ENCODE measurements around the gene DNAH9.

Gene DNAH9

DNA sequence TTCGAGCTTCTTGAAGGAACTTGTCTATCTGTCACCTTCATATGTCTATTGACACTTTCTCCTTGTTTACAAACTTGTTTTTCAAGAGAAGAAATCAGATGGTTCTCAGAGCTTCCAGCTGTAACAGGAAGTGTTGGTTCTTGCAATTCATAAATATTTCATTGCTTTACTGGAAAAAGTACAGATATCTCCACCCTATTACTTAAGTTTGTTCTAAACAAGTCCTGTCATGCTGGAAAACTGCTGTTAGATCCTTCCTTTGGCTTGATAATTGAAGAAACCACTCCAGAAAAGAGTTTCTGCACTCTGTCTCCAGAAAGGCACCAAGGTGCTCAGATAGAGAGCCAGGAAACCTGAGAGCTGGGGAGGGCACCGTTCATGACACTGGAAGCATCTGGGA lies 181.6 kb downstream of the DNAH9 start:
- no peaks in the 10 kb centered on the region for H3K36me3 ChIP-seq (ENCODE audit: control insufficient read depth, low read depth, low read length)
- H3K4me3 ChIP-seq (ENCODE audit: low read length), result no peak overlapping the region
- no peaks in the 10 kb centered on the region for H3K4me1 ChIP-seq (ENCODE audit: control insufficient read depth, low read depth, low read length)
- no peak overlapping the region for H3K27ac ChIP-seq (ENCODE audit: low read length)
- no peaks in the 10 kb centered on the region for H3K27me3 ChIP-seq (ENCODE audit: control insufficient read depth, insufficient read depth, low read length)
- no peaks in the 10 kb centered on the region for H3K9me3 ChIP-seq (ENCODE audit: control insufficient read depth, low read depth, low read length)
- H3K9ac ChIP-seq (ENCODE audit: low read length), result no peak overlapping the region

DNA sequence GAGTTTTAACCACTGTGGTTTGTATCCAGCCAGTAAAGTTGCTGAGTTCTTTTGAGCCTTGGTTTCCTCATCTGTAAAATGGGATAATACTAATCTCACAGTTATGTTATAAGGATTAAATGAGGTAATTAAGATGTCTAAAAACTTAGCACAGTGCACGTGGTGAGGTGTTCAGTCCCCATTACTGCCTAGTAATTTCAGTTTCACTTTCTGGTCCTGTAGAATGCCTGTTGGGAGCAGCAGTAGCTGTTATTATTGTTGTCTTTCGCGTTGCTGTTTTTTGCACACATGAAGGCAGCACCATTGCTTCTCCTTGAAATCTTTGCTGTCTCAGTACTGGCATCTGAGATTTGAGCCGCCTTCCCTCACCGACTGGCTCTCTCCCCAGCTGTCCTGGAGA lies 182.4 kb downstream of the DNAH9 start:
- H3K9ac ChIP-seq (ENCODE audit: low read length), result no peak overlapping the region
- H3K27me3 ChIP-seq (ENCODE audit: control insufficient read depth, insufficient read depth, low read length), result no peaks in the 10 kb centered on the region
- H3K36me3 ChIP-seq (ENCODE audit: control insufficient read depth, low read depth, low read length), result no peaks in the 10 kb centered on the region
- no peak overlapping the region for H3K27ac ChIP-seq (ENCODE audit: low read length)
- no peak overlapping the region for H3K4me3 ChIP-seq (ENCODE audit: low read length)
- no peaks in the 10 kb centered on the region for H3K9me3 ChIP-seq (ENCODE audit: control insufficient read depth, low read depth, low read length)
- H3K4me1 ChIP-seq (ENCODE audit: control insufficient read depth, low read depth, low read length), result no peaks in the 10 kb centered on the region

DNA sequence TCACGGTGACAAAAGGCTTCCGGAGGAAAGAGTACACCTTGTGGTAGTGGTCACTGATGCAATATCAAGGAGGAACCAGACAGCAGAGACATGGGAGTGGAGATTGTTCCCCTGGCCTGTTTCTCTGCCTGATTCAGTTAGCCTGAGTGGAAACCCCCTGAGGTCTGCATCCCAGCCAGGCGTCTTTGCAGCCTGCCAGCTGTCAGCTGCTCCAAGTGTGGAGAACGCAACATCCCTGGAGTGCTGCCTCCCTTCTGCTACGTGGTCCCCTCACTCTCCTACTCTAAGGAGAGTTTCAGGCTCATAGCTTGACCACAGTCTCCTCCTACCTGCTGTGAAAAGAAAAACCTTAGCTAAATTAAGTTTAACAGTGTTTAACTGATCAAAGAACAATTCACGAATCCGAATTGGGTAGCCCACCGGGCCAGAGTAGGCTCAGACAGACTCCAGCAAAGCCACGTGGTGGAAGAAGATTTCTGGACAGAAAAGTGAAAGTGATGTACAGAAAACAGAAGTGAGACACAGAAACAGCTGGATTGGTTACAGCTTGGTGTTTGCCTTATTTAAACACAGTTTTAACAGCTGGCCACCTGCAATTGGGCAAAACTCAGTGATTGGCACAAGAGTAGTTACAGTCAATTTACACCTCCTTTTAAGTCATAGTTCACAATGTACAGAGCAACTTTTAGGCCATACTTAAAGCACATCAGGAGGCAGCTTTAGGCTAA lies 188.6 kb downstream of the DNAH9 start:
- Histone ChIP-seq H3K4me1 (ENCODE audit: control insufficient read depth, low read depth, low read length) (no peaks in the 10 kb centered on the region), H3K9ac (ENCODE audit: low read length) (no peak overlapping the region), H3K27ac (ENCODE audit: low read length) (no peak overlapping the region), H3K27me3 (ENCODE audit: control insufficient read depth, insufficient read depth, low read length) (no peaks in the 10 kb centered on the region), H3K4me3 (ENCODE audit: low read length) (no peak overlapping the region), H3K36me3 (ENCODE audit: control insufficient read depth, low read depth, low read length) (no peaks in the 10 kb centered on the region), H3K9me3 (ENCODE audit: control insufficient read depth, low read depth, low read length) (no peaks in the 10 kb centered on the region)

DNA sequence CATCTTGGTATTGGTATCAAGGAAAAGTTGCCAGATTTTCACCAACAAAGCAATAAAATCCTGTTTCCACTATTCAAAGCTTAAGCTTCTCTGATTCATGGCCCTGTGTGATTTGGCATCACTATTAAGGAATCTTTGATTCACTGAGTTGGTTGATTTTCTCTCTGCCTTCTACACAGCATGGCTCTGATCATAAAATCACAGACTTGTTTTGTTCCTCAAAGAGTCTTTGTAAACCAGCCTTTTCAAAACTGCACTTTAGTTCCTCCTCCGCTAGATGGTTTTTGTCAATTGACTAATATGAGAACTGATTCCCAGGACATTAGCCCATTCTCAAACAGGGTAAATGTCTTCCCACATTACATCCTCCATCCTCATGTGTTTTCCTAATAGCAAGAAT lies 197.6 kb downstream of the DNAH9 start:
- H3K4me3 ChIP-seq (ENCODE audit: low read length), result no peak overlapping the region
- H3K9me3 ChIP-seq (ENCODE audit: control insufficient read depth, low read depth, low read length), result no peaks in the 10 kb centered on the region
- no peaks in the 10 kb centered on the region for H3K27me3 ChIP-seq (ENCODE audit: control insufficient read depth, insufficient read depth, low read length)
- H3K4me1 ChIP-seq (ENCODE audit: control insufficient read depth, low read depth, low read length), result no peaks in the 10 kb centered on the region
- H3K27ac ChIP-seq (ENCODE audit: low read length), result no peak overlapping the region
- no peaks in the 10 kb centered on the region for H3K36me3 ChIP-seq (ENCODE audit: control insufficient read depth, low read depth, low read length)
- H3K9ac ChIP-seq (ENCODE audit: low read length), result no peak overlapping the region

DNA sequence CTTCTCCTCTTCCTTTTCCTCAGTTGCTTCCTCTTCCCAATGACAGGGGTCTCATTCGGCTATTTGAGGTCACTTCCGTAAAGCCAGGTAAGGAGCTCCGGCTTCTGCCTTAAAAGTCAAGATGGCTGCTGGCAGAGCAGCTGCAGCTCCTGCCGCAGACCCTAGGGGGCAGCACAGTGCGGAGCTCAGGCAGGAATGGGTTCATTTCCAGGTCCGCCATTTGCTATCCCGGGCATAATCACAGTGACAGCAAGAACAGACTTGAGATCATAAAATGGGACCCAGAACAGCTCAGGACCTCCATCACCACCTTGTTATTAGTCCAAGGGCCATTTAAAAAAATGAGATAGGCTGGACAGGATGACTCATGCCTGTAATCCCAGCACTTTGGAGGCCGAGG lies 199.5 kb downstream of the DNAH9 start:
- Histone ChIP-seq H3K4me3 (ENCODE audit: low read length) (no peak overlapping the region), H3K9ac (ENCODE audit: low read length) (no peak overlapping the region), H3K4me1 (ENCODE audit: control insufficient read depth, low read depth, low read length) (no peaks in the 10 kb centered on the region), H3K9me3 (ENCODE audit: control insufficient read depth, low read depth, low read length) (no peaks in the 10 kb centered on the region), H3K36me3 (ENCODE audit: control insufficient read depth, low read depth, low read length) (no peaks in the 10 kb centered on the region), H3K27me3 (ENCODE audit: control insufficient read depth, insufficient read depth, low read length) (no peaks in the 10 kb centered on the region), H3K27ac (ENCODE audit: low read length) (no peak overlapping the region)

DNA sequence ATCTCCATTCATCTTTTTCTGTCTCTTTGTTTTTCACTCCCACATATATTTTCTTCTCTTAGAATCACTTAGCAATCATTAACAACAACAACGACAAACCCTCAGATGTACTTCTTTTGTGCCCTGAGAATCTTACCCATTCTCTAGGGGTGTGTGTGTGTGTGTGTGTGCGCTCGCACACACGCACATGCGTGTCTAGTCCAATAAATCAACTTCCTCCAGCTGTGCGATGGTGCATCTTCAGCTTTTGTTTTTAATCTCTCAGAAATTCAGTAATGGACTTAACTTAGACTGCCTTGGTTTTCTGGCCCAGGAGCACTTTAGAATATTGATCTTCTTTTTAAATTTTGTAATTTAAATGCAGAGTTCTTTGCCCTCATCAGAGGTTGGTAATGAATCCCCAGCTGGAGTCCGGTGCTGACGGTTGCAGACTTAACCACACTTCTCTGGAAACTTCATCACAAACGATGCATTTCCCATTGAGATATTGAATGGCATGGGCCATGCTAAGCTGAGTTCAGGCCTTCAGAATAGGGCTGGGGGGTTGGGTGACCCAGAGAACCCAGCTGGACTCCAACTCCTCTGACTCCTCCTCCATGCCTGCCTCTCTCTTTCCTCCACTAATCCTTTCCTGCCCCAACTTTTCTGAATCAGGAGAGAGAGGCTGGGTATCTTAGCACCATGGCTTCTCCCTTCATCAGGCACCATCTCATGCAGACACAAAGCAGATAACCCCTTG lies 205.1 kb downstream of the DNAH9 start:
- Histone ChIP-seq H3K9ac (ENCODE audit: low read length) (no peak overlapping the region), H3K27ac (ENCODE audit: low read length) (no peak overlapping the region), H3K9me3 (ENCODE audit: control insufficient read depth, low read depth, low read length) (no peaks in the 10 kb centered on the region), H3K36me3 (ENCODE audit: control insufficient read depth, low read depth, low read length) (no peaks in the 10 kb centered on the region), H3K27me3 (ENCODE audit: control insufficient read depth, insufficient read depth, low read length) (no peaks in the 10 kb centered on the region), H3K4me1 (ENCODE audit: control insufficient read depth, low read depth, low read length) (peaks cover 9% of the 10 kb centered on the region), H3K4me3 (ENCODE audit: low read length) (no peak overlapping the region)

DNA sequence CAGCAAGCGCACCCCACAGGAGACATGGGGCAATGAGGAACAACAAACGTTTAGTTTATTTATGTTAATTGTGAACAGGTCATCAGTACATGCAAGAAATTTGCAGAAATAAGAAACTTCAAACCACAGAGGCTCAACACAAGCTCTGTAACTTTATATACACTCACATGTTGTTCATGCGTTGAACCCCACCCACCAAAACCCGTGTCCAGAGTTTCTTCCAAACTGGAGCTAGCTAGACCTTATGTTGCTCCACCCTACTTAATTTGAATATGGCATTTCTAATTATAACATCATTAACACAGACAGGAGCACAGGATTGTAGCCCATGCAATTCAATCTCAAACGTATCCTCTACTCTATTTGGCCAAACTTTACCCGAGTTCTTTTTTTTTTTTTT lies 206.9 kb downstream of the DNAH9 start:
- Histone ChIP-seq H3K4me1 (ENCODE audit: control insufficient read depth, low read depth, low read length) (peaks cover 9% of the 10 kb centered on the region), H3K27ac (ENCODE audit: low read length) (no peak overlapping the region), H3K4me3 (ENCODE audit: low read length) (no peak overlapping the region), H3K9me3 (ENCODE audit: control insufficient read depth, low read depth, low read length) (no peaks in the 10 kb centered on the region), H3K36me3 (ENCODE audit: control insufficient read depth, low read depth, low read length) (no peaks in the 10 kb centered on the region), H3K27me3 (ENCODE audit: control insufficient read depth, insufficient read depth, low read length) (no peaks in the 10 kb centered on the region), H3K9ac (ENCODE audit: low read length) (no peak overlapping the region)

DNA sequence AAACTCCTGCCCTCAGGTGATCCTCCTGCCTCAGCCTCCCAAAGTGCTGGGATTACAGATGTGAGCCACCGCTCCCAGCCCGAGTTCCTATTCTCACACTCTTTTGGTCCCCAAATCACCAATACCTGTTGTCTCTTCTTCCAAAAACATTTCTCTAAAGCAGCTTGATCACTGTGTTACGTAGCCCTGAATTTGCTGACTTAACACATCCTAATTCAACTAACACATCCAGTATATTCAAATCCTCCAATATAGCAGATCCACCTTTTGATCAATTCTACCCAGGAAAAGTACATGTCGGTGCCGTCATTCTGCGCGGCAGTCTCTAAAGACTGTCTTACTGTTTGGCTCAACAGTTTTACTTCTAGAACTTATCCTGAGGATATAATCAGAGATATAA lies 207.7 kb downstream of the DNAH9 start:
- H3K9me3 ChIP-seq (ENCODE audit: control insufficient read depth, low read depth, low read length), result no peaks in the 10 kb centered on the region
- no peaks in the 10 kb centered on the region for H3K36me3 ChIP-seq (ENCODE audit: control insufficient read depth, low read depth, low read length)
- H3K4me3 ChIP-seq (ENCODE audit: low read length), result no peak overlapping the region
- no peaks in the 10 kb centered on the region for H3K27me3 ChIP-seq (ENCODE audit: control insufficient read depth, insufficient read depth, low read length)
- peaks cover 9% of the 10 kb centered on the region for H3K4me1 ChIP-seq (ENCODE audit: control insufficient read depth, low read depth, low read length)
- H3K9ac ChIP-seq (ENCODE audit: low read length), result no peak overlapping the region
- H3K27ac ChIP-seq (ENCODE audit: low read length), result no peak overlapping the region

DNA sequence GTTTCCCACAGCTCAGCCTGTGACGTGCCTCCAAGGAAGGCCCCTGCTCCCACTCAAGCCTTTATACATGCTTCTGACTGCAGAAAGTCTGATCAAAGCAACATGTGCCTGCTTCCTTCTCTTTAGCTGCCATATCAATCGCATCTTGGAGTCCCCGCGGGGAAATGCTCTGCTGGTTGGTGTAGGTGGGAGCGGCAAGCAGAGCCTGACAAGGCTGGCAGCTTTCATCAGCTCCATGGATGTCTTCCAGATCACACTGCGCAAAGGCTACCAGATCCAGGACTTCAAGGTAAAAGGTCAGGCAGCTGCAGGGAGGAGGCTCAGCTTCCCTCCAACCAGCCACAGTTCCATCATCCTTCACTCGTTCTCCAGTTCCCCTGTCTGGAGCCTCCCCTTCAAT lies 209.3 kb downstream of the DNAH9 start:
- no peak overlapping the region for H3K9ac ChIP-seq (ENCODE audit: low read length)
- peaks cover 9% of the 10 kb centered on the region for H3K4me1 ChIP-seq (ENCODE audit: control insufficient read depth, low read depth, low read length)
- no peak overlapping the region for H3K27ac ChIP-seq (ENCODE audit: low read length)
- H3K4me3 ChIP-seq (ENCODE audit: low read length), result no peak overlapping the region
- no peaks in the 10 kb centered on the region for H3K36me3 ChIP-seq (ENCODE audit: control insufficient read depth, low read depth, low read length)
- H3K27me3 ChIP-seq (ENCODE audit: control insufficient read depth, insufficient read depth, low read length), result no peaks in the 10 kb centered on the region
- H3K9me3 ChIP-seq (ENCODE audit: control insufficient read depth, low read depth, low read length), result no peaks in the 10 kb centered on the region

DNA sequence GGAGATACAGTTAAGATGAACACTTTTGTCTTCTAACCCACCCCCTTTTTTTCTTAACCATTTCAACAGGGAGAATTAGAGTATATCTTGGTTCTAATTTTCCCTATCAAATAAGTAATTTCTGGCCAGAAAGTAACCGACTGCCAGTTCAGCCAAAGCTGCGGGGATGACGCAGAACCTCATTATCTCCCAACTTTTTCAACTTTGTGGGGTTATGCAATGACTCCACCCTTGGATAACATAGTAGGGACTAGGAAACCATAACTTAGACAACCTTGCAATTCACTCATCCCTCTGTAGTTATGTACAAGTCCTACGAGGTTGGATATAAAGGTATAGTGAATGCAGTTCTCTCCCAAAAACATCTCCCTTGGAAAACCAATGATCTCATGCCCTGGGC lies 215.0 kb downstream of the DNAH9 start:
- Histone ChIP-seq H3K36me3 (ENCODE audit: control insufficient read depth, low read depth, low read length) (no peaks in the 10 kb centered on the region), H3K4me3 (ENCODE audit: low read length) (no peak overlapping the region), H3K27me3 (ENCODE audit: control insufficient read depth, insufficient read depth, low read length) (no peaks in the 10 kb centered on the region), H3K9me3 (ENCODE audit: control insufficient read depth, low read depth, low read length) (no peaks in the 10 kb centered on the region), H3K4me1 (ENCODE audit: control insufficient read depth, low read depth, low read length) (no peaks in the 10 kb centered on the region), H3K27ac (ENCODE audit: low read length) (no peak overlapping the region), H3K9ac (ENCODE audit: low read length) (no peak overlapping the region)

DNA sequence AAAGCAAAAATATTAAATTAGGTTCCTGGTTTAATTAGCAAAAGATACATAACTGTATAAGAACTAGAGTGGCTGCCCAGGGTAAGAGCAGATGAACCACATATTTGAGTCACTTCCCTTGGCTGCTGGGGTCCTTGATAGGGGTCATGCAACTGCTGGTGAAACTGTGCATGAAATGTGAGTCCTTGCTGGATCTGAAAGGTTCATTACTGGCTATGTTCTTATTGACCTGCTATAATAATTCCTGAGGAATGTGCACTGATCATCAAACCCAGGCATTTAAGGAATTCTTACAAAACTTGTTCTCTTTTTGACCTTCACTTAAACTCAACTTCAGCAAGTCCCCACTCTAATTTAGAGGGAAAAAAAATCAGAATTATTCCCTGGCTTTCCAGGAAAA lies 215.6 kb downstream of the DNAH9 start:
- Histone ChIP-seq H3K9me3 (ENCODE audit: control insufficient read depth, low read depth, low read length) (no peaks in the 10 kb centered on the region), H3K9ac (ENCODE audit: low read length) (no peak overlapping the region), H3K4me3 (ENCODE audit: low read length) (no peak overlapping the region), H3K4me1 (ENCODE audit: control insufficient read depth, low read depth, low read length) (no peaks in the 10 kb centered on the region), H3K27me3 (ENCODE audit: control insufficient read depth, insufficient read depth, low read length) (no peaks in the 10 kb centered on the region), H3K27ac (ENCODE audit: low read length) (no peak overlapping the region), H3K36me3 (ENCODE audit: control insufficient read depth, low read depth, low read length) (no peaks in the 10 kb centered on the region)

DNA sequence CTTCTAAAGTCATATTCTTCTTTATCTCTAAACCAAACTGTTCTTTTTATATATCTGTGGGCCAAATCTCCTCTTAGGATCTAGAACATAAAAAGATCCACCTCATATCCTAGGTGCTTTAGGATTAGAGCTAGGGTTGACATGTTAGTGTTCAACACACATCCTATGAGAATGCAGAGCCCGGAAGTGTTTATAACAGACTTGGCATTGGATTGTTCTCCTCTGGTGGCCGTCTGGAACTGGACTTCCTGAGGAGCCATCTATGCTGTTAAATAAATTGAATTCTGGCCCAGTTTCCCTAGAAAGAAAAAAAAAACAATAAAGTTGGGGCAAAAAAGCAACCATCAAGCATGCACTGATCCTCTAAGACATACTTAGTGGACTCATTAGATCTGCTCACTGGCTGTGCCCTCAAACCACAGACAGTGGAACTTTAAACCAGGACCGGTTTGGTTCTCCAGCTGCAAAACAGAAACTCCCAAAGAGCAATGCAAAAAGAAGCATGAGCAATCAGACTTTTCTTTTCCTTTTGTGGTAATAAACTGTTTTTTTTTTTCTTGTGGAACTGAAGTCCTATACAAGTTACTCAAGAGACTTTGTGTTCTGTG lies 216.5 kb downstream of the DNAH9 start:
- Histone ChIP-seq H3K27ac (ENCODE audit: low read length) (no peak overlapping the region), H3K4me1 (ENCODE audit: control insufficient read depth, low read depth, low read length) (no peaks in the 10 kb centered on the region), H3K36me3 (ENCODE audit: control insufficient read depth, low read depth, low read length) (no peaks in the 10 kb centered on the region), H3K9ac (ENCODE audit: low read length) (no peak overlapping the region), H3K4me3 (ENCODE audit: low read length) (no peak overlapping the region), H3K27me3 (ENCODE audit: control insufficient read depth, insufficient read depth, low read length) (no peaks in the 10 kb centered on the region), H3K9me3 (ENCODE audit: control insufficient read depth, low read depth, low read length) (no peaks in the 10 kb centered on the region)
